Ishikawa (cell line): ENCODE data around the gene BEX3.

ENCODE experiments used
- CEBPB ChIP-seq: IDR thresholded peaks from 2 replicates; pipeline ENCODE4 v1.6.1; 2012
- CREB1 ChIP-seq: IDR thresholded peaks from 2 replicates; pipeline ENCODE4 v1.6.1; 2012; ENCODE audit warnings: low read depth
- EGR1 ChIP-seq: IDR thresholded peaks from 2 replicates; pipeline ENCODE4 v1.6.1; 2012
- EP300 ChIP-seq: IDR thresholded peaks from 2 replicates; pipeline ENCODE4 v1.6.1; 2012; ENCODE audit warnings: borderline replicate concordance
- FOXM1 ChIP-seq: IDR thresholded peaks from 2 replicates; pipeline ENCODE4 v1.6.1; 2012; ENCODE audit warnings: low read depth, borderline replicate concordance
- MAX ChIP-seq: IDR thresholded peaks from 2 replicates; pipeline ENCODE4 v1.6.1; 2012
- NFIC ChIP-seq: IDR thresholded peaks from 2 replicates; pipeline ENCODE4 v1.6.1; 2012
- RAD21 ChIP-seq: IDR thresholded peaks from 2 replicates; pipeline ENCODE4 v1.6.1; 2012; ENCODE audit warnings: low read depth
- REST ChIP-seq: IDR thresholded peaks from 2 replicates; pipeline ENCODE4 v1.6.1; 2012; ENCODE audit warnings: low read depth, mild to moderate bottlenecking
- TAF1 ChIP-seq: IDR thresholded peaks from 2 replicates; pipeline ENCODE4 v1.6.1; 2012; ENCODE audit warnings: low read depth, mild to moderate bottlenecking
- TCF12 ChIP-seq: IDR thresholded peaks from 2 replicates; pipeline ENCODE4 v1.6.1; 2012; ENCODE audit warnings: low read depth
- TEAD4 ChIP-seq: IDR thresholded peaks from 2 replicates; pipeline ENCODE4 v1.6.1; 2012
- USF1 ChIP-seq: IDR thresholded peaks from 2 replicates; pipeline ENCODE4 v1.6.1; 2012
- YY1 ChIP-seq: IDR thresholded peaks from 2 replicates; pipeline ENCODE4 v1.6.1; 2012; ENCODE audit warnings: low read depth
- ZBTB7A ChIP-seq: IDR thresholded peaks from 2 replicates; pipeline ENCODE4 v1.6.1; 2012; ENCODE audit warnings: low read depth

The BEX3 gene

GRCh38 chrX:103406256-103406655, 29.9 kb downstream of the BEX3 start:
- TF ChIP-seq RAD21 (no peak), USF1 (no peak), NFIC (no peak), REST (no peak), FOXM1 (no peak), EGR1 (no peak)

GRCh38 chrX:103407776-103408175, 31.4 kb downstream of the BEX3 start:
- TF ChIP-seq FOXM1 (no peak), TAF1 (no peak), RAD21 (no peak), NFIC (no peak), EGR1 (no peak), REST (no peak), TEAD4 (no peak), USF1 (no peak), ZBTB7A (no peak), TCF12 (no peak), CEBPB (no peak), CREB1 (no peak), YY1 (no peak), EP300 (no peak), MAX (no peak)

- TF ChIP-seq FOXM1 (no peak), TCF12 (no peak), MAX (no peak), REST (no peak), YY1 (no peak), EGR1 (no peak), CEBPB (no peak), CREB1 (no peak)
These were observed 37.5 kb downstream of the BEX3 start for GRCh38 chrX:103413705-103414387.

- TF ChIP-seq FOXM1 (no peak), TEAD4 (no peak), TCF12 (no peak), YY1 (no peak), EGR1 (no peak), TAF1 (no peak), CEBPB (no peak), CREB1 (no peak), MAX (no peak)
These were observed 38.2 kb downstream of the BEX3 start for GRCh38 chrX:103414561-103414960.

GRCh38 chrX:103415068-103415467, 38.7 kb downstream of the BEX3 start:
- TF ChIP-seq MAX, result no peak
- TF ChIP-seq REST, result no peak
- no peak for TF ChIP-seq TCF12
- TF ChIP-seq CREB1, result no peak
- no peak for TF ChIP-seq RAD21
- TF ChIP-seq TEAD4, result no peak
- TF ChIP-seq USF1, result no peak
- no peak for TF ChIP-seq TAF1
- no peak for TF ChIP-seq EGR1
- TF ChIP-seq YY1, result no peak
- TF ChIP-seq FOXM1, result no peak
- TF ChIP-seq ZBTB7A, result no peak
- no peak for TF ChIP-seq EP300
- no peak for TF ChIP-seq NFIC
- no peak for TF ChIP-seq CEBPB
